NCI-H2196 treated with DMSO at 0.1 percent for 48 hours (cell line): ENCODE results near the gene ILK.

Experiments used
- DNase-seq: peaks from one replicate; lab custom pipeline; 2025; ENCODE audit not compliant: unreplicated experiment; lab: John Stamatoyannopoulos, UW

ILK gene

GRCh38 chr11:6572215-6572614, 31.4 kb upstream of the ILK start:
- no peak for DNase-seq

GRCh38 chr11:6574816-6575715, 28.5 kb upstream of the ILK start:
- DNase-seq = no peak

- peak; percentile 26 for DNase-seq
These were observed 26.9 kb upstream of the ILK start for GRCh38 chr11:6576471-6577373.

- DNase-seq = no peak
These were observed 25.4 kb upstream of the ILK start for GRCh38 chr11:6578134-6578533.

- no peak for DNase-seq
These were observed 23.9 kb upstream of the ILK start for GRCh38 chr11:6579681-6580080.

GRCh38 chr11:6583584-6583983, 20.0 kb upstream of the ILK start:
- no peak for DNase-seq

- DNase-seq = no peak
These were observed 19.0 kb upstream of the ILK start for GRCh38 chr11:6584528-6584927.

GRCh38 chr11:6586434-6587359, 16.9 kb upstream of the ILK start:
- DNase-seq = peak; percentile 28

GRCh38 chr11:6587360-6587953, 16.1 kb upstream of the ILK start:
- peak; percentile 71 for DNase-seq

- DNase-seq = no peak
These were observed 15.6 kb upstream of the ILK start for GRCh38 chr11:6588018-6588417.

- DNase-seq = no peak
These were observed 9.3 kb upstream of the ILK start for GRCh38 chr11:6594142-6594768.

GRCh38 chr11:6596239-6596877, 7.2 kb upstream of the ILK start:
- no peak for DNase-seq

GRCh38 chr11:6598555-6598954, 5.0 kb upstream of the ILK start:
- DNase-seq = no peak

GRCh38 chr11:6599449-6599848, 4.1 kb upstream of the ILK start:
- no peak for DNase-seq

GRCh38 chr11:6599881-6600390, 3.6 kb upstream of the ILK start:
- DNase-seq = no peak

GRCh38 chr11:6601041-6601461, 2.5 kb upstream of the ILK start:
- DNase-seq = no peak

GRCh38 chr11:6602096-6602940, 1.3 kb upstream of the ILK start:
- no peak for DNase-seq

GRCh38 chr11:6604081-6604626, 580 bp downstream of the ILK start:
- DNase-seq = no peak
